Posterior cingulate gyrus (tissue), 11 donors: ENCODE results near the gene CORO2B.

Source experiments
- DNase-seq, 10 donors: peaks; one replicate each; pipeline versions ENCODE4 v3.0.0 to v3.0.0-alpha.2; 2020 to 2021; ENCODE audit warnings: mixed read lengths in 3 of 10
- intact Hi-C: fragments of 100-400 bp; cut with DNase I; formaldehyde crosslinking; loops from one replicate; pipeline ENCODE4 v1.15.1; 2023

The CORO2B gene

DNA sequence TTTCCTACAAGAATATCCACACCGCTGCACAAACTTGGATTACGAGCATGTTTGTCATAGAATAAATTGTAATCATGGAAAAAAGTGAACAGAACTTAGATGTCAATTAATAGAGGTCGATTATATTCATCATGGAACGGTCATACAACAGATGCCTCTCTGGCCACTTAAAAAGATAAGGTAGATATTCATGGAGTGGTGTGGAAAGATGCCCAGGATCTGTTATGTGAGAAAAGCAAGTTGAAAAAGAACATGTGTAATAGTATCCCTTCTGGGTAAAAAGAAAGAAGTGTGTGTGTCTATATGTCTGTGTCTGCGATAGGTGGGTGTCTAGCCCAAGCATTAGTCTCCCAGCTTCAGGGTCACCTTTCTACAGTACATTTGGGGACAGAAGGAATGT is 128.6 kb downstream of the CORO2B start:
- DNase-seq, result no peak
- intact Hi-C loops, result no loop called here

DNA sequence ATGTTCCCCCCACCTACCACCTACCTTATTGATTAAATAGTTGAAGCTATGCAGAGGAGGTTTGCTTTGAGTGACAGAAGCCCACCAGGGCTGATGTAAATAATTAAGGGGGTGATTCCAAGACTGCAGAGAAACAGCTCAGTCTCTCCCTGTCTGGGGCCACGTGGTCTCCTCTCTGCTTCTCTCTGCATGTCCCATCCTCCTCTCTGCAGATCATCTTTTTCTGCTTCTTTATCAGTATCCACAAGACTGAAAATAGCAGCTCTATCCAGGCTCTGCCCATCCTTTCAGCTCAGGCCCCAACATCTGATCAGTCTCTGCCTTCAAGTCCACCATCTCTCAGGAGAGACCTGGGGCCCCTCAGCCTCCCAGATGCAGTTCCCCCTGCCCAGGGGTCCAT is 131.1 kb downstream of the CORO2B start:
- intact Hi-C loops, result no loop called here
- peak in 2 of 10 donors; percentile 15 to 68 for DNase-seq

DNA sequence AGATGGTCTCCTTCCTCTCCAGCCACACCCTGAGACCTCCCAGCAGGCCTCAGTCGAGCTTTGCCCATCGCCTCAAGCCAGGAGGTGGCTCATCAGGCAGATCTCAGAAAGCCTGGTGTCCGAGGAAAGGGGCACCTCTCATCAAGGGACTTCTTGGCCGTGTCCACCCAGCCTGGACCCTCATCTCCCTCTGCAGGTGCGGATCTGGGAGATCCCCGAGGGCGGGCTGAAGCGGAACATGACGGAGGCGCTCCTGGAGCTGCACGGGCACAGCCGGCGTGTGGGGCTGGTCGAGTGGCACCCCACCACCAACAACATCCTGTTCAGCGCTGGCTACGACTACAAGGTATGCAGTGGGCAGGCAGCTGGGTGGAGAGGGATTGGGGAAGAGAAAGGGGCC is 131.7 kb downstream of the CORO2B start:
- DNase-seq, result peak in 2 of 10 donors; percentile 63 to 81
- intact Hi-C loops, result no loop called here

DNA sequence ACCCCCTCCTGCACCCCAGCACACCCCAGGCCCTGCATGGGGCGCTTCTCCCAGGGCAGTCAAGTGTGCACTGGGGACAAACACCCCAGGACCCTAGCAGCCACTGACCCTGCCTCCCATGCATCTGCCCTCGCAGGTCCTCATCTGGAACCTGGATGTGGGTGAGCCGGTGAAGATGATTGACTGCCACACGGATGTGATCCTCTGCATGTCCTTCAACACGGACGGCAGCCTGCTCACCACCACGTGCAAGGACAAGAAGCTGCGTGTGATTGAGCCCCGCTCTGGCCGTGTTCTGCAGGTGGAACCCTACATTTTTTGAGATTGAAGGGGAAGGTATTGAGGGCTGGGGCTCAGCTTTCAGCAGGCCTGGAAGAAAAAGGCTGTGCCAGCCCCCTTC is 132.6 kb downstream of the CORO2B start:
- peak in 2 of 10 donors; percentile 55 to 61 for DNase-seq
- intact Hi-C loops, result no loop called here

DNA sequence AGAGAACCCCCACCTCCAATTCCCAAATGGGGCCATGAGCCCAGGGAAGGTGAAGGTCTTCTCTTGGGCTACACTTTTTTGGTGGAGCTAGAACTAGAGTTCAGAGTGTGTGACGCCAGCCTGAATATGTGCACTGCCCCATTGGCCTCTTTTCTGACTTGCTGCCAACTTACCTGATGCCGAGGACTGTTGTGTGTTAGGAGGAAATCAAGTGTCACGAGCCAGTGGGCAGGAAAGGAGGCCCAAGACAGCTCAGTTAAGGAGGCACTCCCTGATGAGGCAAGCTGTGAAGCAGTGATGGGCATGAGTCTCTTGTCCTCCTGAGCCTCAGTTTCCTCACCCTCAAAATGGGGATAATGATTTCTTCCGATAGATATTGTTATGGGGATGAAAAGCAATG is 134.1 kb downstream of the CORO2B start:
- DNase-seq, result no peak
- intact Hi-C loops, result no loop called here

DNA sequence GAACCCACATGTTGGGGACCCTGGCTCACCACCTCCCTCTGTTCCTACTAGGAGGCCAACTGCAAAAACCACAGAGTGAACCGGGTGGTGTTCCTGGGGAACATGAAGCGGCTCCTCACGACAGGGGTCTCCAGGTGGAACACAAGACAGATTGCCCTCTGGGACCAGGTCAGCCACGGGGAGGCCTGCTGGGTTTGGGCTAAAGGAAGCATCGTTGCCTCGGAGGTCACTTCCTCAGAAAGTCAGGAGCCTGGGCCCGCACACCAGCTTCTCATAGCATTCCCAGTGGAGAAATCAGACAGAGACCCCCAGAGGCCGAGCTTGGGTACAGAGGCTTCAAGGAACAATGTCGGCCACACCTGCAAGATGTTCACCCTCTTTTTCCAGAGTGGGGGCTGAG is 135.1 kb downstream of the CORO2B start:
- intact Hi-C loops, result no loop called here

DNA sequence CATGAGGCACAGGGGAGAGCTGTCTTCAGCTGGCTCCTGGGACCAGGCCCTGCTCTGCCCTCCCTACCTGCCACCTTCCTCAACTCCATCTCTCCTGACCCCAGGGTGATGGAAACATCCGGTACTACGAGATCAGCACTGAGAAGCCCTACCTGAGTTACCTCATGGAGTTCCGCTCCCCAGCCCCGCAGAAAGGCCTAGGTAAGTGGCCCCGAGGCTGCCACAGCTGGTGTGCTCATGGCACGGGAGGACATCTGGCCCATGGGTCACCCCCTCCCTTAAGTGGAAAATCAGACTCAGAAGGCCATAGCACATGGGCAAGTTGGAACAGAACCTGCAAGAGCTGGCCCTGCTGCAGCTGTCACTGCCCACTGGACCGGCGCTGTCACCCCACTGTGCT is 136.3 kb downstream of the CORO2B start:
- intact Hi-C loops, result no loop called here
- DNase-seq, result peak in 2 of 10 donors; percentile 54 to 74

More for the DNA sequence above, 135.1 kb downstream of the CORO2B start:
- DNase-seq, result peak in 2 of 10 donors; percentile 25 to 58

DNA sequence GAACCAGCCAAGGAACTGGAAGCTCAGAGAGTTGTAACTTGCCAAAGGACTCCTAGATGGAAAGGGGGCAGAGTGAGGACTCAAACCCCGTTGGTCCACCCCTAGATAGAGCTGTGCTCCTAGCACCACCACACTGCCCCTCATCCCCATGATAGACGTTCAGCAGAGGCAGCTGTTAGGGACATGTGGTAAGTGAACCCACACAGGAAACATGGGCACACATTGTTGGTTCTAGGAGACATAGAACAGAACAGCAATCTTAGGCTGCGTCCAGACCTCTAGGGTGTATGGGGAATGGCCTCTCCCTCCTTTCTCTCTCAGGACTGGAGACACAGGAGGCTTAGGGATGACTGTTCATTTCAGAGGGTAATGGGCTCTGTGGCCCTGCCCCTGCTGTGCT is 139.2 kb downstream of the CORO2B start:
- intact Hi-C loops, result no loop called here
- peak in 1 of 10 donors; percentile 21 for DNase-seq

DNA sequence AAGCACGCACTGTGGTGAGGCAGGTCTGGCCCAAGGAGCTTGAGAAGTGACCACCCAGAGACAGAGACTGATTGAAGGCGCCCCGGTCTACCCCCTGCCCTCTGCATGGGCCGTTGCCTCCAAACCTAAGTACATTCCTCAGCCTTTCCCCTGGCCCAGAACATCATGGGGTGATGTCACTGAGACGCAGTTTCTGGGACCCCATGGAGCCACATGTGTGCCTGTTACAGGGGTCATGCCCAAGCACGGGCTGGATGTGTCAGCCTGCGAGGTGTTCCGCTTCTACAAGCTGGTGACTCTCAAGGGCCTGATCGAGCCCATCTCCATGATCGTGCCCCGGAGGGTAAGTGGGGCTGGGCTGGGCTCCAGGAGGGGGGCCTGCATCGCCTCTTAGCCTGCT is 139.7 kb downstream of the CORO2B start:
- peak in 2 of 10 donors; percentile 22 to 48 for DNase-seq
- intact Hi-C loops, result no loop called here

DNA sequence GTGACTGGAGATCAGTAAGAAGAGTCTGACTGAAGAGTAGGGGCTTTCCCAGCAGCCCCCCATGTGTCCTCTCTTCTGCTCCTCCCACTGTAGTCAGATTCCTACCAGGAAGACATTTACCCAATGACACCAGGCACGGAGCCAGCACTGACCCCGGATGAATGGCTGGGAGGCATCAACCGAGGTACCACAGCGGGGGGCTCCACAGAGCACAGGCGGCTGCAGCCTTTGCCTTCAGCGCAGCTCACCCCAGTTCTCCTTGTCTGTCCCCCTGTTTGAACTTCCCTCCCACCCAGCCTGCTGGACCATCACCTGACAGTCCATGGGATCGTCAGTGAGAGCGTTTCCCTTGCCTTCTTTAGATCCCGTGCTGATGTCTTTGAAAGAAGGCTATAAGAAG is 140.3 kb downstream of the CORO2B start:
- intact Hi-C loops, result no loop called here
- peak in 1 of 10 donors; percentile 76 for DNase-seq

DNA sequence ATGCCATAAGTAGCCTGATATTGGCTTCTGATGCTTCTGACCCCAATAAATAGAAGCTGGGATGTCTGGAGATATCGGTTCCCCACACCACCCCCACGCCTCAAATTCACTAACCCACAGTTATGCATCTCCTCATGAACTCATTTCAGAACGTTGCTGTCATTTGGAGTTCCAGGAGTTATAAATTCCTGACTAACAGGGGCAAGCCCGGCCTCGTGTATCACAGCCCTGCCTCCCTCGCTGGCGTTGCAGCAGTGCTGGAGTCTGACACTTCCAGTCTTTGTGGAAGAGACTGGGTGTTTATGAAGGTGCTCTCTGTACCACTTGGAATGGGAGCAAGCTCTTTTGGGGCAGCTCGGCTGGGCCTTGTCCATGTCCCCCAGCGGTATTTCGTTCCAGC is 140.9 kb downstream of the CORO2B start:
- DNase-seq, result no peak
- intact Hi-C loops, result no loop called here

DNA sequence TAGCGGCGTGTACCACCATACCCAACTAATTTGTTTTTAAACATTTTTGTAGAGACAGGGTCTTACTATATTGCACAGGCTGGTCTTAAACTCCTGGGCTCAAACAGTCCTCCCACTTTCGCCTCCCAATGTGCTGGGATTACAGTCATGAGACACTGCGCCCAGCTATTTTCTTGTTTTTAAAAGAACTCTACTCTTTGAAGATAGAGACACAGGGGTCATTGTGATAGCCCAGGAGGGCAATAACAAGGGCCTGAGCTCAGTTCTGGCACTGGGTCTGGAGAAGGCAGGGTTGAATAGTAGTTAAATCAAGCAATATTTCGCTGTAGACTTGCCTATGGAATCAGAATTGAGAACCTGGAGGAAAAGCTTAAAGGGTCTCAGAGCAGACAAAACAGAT is 143.1 kb downstream of the CORO2B start:
- intact Hi-C loops, result no loop called here
- no peak for DNase-seq

DNA sequence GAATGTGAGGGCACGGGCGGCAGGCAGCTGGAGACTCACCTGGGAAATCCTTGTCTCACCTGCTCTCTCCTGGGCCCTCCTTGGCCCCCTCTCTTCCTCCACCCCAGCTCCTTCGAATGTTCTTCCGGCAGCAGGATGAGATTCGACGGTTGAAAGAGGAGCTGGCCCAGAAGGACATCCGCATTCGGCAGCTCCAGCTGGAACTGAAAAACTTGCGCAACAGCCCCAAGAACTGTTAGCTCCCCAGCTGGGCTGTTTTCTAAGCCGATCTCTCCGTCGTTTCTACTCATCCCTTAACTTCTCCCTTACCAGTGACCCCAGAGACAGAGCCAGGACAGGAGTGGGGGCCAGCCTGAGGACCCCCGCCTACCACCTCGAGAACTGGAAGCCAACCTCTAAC is 146.9 kb downstream of the CORO2B start:
- DNase-seq, result peak in 1 of 10 donors; percentile 80
- intact Hi-C loops, result no loop called here

DNA sequence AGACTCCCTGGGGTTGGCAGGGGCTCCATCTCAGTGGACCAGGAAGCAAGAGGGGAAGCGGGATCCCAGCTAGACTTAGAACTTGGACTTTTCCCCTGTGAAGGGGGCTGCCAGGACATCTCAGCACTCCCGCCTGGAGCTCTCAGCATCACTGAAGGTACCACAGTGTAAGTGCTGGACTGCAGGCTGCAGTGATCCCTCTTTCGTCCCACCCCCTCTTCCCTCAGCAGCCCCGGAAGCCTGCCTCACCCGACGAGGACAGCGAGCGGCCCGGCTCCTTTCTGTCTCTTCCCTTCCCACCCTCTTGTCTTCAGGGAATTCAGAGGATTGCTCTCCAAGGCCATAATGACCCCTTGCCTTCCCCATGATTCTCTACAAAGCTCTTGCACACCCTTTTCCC is 147.5 kb downstream of the CORO2B start:
- peak in 1 of 10 donors; percentile 39 for DNase-seq
- intact Hi-C loops, result no loop called here

DNA sequence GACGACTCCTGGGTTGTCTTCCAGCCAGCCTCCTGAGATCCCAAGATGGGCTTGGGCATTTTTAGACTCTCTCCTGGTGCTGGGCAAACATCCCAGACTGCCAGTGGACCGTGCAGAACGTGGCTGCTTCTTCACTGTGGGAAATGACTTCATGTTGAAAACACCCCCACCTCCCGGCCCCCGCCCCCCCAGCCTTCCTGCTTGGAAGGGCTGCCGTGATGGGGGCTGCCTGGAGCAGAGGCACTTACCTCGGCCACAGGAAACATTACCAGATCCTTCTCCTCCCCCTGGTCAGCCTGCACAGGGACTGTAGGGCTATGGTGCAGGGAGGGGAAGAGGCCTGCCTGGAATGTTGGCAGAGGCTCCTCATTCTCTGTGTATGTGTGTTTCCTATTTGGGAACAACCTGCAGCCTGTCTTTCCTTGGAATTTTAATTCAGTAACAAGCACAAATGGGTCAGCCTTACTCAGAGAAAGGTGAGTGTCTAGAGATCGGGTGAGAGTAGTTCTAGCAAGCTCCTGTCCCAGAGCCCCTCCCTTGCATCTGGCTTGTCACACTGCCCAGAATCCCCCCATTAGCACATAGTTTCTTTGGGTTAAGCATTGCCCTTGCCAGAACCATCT is 151.1 kb downstream of the CORO2B start:
- peak in 8 of 10 donors; percentile 46 to 93 (median 60) for DNase-seq
- intact Hi-C loops, result loop anchor here (1.0 to 5.0 kb wide), 3 partner anchors 42 to 145 kb away; no protein-coding TSS in a partner anchor

DNA sequence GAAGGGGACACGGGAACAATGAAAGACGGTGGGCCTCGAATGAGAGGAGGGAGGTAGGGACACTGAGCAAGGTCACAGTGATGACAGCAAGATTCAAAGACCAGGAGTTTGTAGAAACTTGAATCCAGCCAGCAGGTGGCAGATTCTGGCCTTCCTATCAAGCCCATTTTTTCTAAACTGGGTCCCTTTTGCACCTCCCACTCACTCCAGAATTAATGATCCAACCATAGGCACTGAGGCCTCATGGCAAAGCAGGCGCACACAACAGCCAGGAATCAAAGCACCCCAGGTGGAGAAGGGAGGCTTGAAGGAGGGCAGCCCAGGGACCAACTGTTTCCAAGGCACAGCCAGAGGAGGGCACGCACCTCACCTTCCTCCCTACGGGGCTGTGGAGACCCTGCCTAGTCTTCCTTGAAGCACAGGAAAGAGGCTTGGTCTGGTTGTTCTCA is 151.7 kb downstream of the CORO2B start:
- intact Hi-C loops, result loop anchor here (1.0 to 5.0 kb wide), 3 partner anchors 42 to 145 kb away; no protein-coding TSS in a partner anchor
- peak in 8 of 10 donors; percentile 29 to 85 (median 62) for DNase-seq

DNA sequence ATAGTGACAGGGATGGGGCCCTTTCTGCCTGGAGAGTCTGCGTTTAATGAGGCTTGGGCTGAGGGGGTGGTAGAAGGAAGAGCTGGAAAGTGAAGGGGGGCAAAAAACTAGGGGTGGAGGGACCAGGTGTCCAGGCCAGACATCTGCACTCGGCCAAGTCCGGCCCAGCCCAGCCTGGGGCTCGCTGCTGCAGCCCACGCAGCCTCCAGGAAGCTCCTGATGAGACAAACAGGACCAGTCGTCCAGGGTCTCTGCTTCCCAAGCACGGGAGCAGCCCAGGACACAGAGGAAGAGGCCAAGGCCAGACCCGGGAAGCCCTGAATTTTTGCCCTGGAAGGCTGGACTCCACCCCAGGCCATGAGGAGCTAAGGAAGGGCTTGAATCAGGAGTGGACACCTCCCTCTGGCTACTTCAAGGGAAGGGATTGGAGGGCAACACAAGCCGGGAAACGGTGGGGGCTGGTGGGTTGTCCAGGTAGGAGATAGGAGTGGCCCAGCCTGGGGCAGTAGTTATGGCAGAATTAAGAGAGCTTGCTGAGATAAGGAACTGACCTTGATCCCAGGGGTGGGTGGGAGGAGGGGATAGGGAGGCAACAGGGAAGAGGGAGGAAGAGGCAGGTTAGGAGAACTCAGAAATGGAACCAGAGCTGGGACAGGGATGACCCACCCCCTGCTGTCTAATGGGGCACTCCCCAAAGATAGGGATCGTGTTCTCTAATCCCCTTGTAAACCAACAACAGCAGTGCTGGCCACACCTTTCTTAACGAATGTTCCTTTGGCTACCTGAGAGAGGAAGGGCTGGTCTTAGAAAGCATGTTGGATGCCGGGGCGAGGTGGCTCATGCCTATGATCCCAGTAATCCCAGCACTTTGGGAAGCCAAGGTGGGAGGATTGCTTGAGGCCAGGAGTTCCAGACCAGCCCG is 152.4 kb downstream of the CORO2B start:
- DNase-seq, result no peak
- intact Hi-C loops, result loop anchor here (1.0 to 5.0 kb wide), 3 partner anchors 41 to 144 kb away; no protein-coding TSS in a partner anchor

DNA sequence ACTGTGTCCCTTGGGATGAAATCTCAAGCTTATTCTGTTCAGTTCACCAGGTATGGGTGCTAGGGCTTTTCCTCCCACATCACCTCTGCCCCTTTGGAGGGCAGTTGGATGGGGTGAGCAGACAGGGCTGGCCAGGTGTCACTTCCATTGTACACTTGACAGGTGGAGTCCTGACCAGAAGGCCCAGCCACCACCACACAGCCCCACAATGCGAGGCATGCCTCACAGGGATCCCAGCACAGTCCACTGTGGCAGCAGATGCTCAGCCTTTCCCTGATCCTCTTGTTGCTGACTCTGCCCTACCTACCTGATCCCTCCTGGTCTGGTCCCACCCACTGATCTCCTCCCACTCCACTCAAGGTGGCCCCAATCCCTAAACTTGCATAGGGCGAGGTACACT is 153.7 kb downstream of the CORO2B start:
- DNase-seq, result no peak
- intact Hi-C loops, result loop anchor here (5.0 kb wide), 2 partner anchors 40 to 85 kb away; no protein-coding TSS in a partner anchor

DNA sequence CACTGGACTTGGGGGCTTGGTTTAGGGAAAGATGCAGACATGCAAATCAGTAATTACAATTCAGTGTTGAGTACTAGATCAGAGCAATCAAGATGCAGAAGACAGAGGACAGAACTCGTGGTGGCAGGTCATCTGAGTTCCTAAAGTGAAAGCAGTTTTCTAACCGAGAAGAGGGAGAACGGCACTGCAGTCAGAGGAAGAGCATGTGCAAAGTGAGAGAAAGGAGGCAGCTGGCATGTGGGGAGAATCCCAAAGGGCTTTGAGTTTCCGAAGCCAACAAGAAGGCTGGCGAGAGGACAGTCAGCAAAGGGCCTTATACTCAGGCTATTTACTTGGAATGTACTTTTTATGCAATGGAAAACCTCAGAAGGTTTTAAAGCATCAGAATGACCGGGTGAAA is 154.9 kb downstream of the CORO2B start:
- DNase-seq, result no peak
- intact Hi-C loops, result loop anchor here (5.0 kb wide), 2 partner anchors 39 to 84 kb away; no protein-coding TSS in a partner anchor

DNA sequence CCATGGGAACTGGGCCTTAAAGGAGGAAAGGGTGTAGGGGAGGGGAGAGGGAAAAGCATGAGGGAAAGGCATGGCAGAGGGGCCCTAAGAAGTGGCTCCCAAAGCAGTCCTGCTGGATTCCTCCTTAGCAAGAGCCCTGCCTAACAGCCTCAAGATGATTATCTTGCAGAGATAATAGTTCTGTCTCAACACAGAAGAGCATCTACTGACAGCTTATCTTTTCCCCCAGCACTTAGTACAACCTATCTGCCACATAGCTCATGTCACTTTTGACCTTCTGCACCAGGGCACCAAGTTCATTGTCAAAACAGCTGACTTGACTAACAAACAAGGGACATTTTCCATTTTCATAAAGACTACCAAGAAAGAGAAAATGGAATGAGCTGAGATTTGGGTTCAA is 155.6 kb downstream of the CORO2B start:
- DNase-seq, result no peak
- intact Hi-C loops, result loop anchor here (5.0 kb wide), 2 partner anchors 38 to 83 kb away; no protein-coding TSS in a partner anchor

DNA sequence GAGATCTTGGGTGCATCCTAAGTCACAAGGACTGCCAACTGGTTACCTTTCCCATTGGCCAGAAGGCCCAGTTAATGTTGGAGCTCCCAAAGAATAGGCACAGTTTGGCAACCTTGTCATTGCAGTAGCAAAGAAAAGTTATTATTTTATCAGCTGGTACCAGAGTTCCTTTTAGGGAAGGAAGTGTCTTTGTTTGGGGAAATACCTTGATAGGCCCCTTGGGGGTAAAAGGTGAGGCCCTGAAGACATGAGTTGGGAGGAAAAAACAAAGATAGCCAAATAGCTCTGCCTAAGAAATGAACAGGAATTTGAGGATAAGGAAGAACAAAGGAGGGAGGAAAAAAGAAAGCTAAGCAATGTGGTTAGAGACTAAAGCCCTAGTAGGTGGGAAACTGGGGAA is 156.1 kb downstream of the CORO2B start:
- intact Hi-C loops, result loop anchor here (5.0 kb wide), 2 partner anchors 37 to 82 kb away; no protein-coding TSS in a partner anchor
- no peak for DNase-seq
